DND-41 (cell line): ENCODE results near the gene GRK2.

Source experiments
- ATAC-seq: fragments of 200-7000 bp; cut with Tn5 transposase; 3 replicates; pipeline ENCODE4 v1.9.1; 2021; ENCODE audit warnings: low read depth; ENCODE audit not compliant: insufficient read depth
- DNase-seq: peaks from one replicate; pipeline ENCODE4 v3.0.0-alpha.2; 2020
- H2AFZ ChIP-seq: 2 replicates; pipeline ENCODE4 v1.6.0; 2012; ENCODE audit warnings: low read depth, low read length
- H3K27ac ChIP-seq: 2 replicates; pipeline ENCODE4 v1.5.1; 2012; ENCODE audit warnings: low read length, inconsistent platforms
- H3K27me3 ChIP-seq: fragments of 200-600 bp; sonication (generic); 2 replicates; pipeline ENCODE4 v1.6.0; 2012; ENCODE audit warnings: low read length, mild to moderate bottlenecking, inconsistent platforms; ENCODE audit not compliant: insufficient read depth, poor library complexity
- H3K36me3 ChIP-seq: 2 replicates; pipeline ENCODE4 v1.5.1; 2012; ENCODE audit warnings: low read length, inconsistent platforms; ENCODE audit not compliant: insufficient read depth
- H3K4me1 ChIP-seq: 2 replicates; pipeline ENCODE4 v1.5.1; 2012; ENCODE audit warnings: mild to moderate bottlenecking, low read length; ENCODE audit not compliant: insufficient read depth
- H3K4me2 ChIP-seq: 2 replicates; pipeline ENCODE4 v1.6.0; 2012; ENCODE audit warnings: mild to moderate bottlenecking, moderate library complexity, low read length, inconsistent platforms; ENCODE audit not compliant: insufficient read depth
- H3K4me3 ChIP-seq, 2 experiments: fragments of 200-600 bp in 1 of 2; shearing (Covaris generic) in 1 of 2; 2 replicates each; pipeline ENCODE4 v1.5.1; 2012 to 2016; ENCODE audit warnings: inconsistent platforms in 2 of 2, low read length in 2 of 2, mild to moderate bottlenecking in 2 of 2, low read depth in 1 of 2, moderate library complexity in 1 of 2
- H3K79me2 ChIP-seq: 2 replicates; pipeline ENCODE4 v1.6.0; 2012; ENCODE audit warnings: low read length, inconsistent platforms; ENCODE audit not compliant: insufficient read depth
- H3K9ac ChIP-seq: 2 replicates; pipeline ENCODE4 v1.6.0; 2012; ENCODE audit warnings: low read depth, mild to moderate bottlenecking, inconsistent platforms, low read length, moderate library complexity
- H3K9me3 ChIP-seq: 2 replicates; pipeline ENCODE4 v1.5.1; 2012; ENCODE audit warnings: low read length, moderate library complexity, mild to moderate bottlenecking, inconsistent platforms; ENCODE audit not compliant: insufficient read depth, severe bottlenecking
- H4K20me1 ChIP-seq: 2 replicates; pipeline ENCODE4 v1.6.0; 2012; ENCODE audit warnings: low read length; ENCODE audit not compliant: insufficient read depth
- EZH2 ChIP-seq: IDR thresholded peaks from 3 replicates; pipeline ENCODE4 v1.6.1; 2012; ENCODE audit warnings: borderline replicate concordance, low read depth, mild to moderate bottlenecking, moderate library complexity, low read length, inconsistent platforms; ENCODE audit not compliant: severe bottlenecking
- TF ChIP-seq, protein P1 (sequence below): IDR thresholded peaks from 2 replicates; pipeline ENCODE4 v1.5.1; 2012; ENCODE audit warnings: borderline replicate concordance, low read length, moderate library complexity, mild to moderate bottlenecking; ENCODE audit not compliant: poor library complexity, severe bottlenecking; ENCODE audit errors: extremely low read depth

The GRK2 gene

DNA sequence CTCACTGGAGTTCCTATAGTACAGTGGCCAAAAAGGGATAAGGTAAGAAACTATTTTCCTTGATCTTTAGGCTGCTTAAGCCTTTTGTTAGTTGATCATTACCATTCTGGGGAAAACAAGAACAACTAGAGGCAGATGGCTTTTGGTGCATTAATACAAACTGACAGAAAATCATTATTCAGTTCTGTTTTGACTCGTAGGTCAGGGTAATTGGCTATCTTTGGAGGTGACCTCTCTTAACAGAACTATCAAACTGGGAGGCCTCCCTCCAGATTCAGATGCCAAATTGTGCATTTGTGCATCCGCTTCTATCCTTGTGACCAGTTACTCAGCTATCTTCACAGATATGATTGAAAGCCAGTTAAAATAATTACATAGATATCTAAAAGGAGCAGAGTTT, 23.2 kb upstream of the GRK2 start:
- H4K20me1 ChIP-seq, result peaks cover 49% of the 10 kb centered on the region
- H3K27me3 ChIP-seq, result no peaks in the 10 kb centered on the region
- H2AFZ ChIP-seq, result no peak overlapping the region
- ATAC-seq, result no peak
- H3K9me3 ChIP-seq, result no peaks in the 10 kb centered on the region
- DNase-seq, result no peak
- peaks cover 65% of the 10 kb centered on the region for H3K79me2 ChIP-seq
- no peak overlapping the region for H3K4me3 ChIP-seq
- no peak overlapping the region for H3K27ac ChIP-seq
- H3K36me3 ChIP-seq, result peaks cover 67% of the 10 kb centered on the region
- H3K9ac ChIP-seq, result no peak overlapping the region
- peaks cover 45% of the 10 kb centered on the region for H3K4me1 ChIP-seq
- TF ChIP-seq EZH2, result no peak
- TF ChIP-seq, protein P1, sequence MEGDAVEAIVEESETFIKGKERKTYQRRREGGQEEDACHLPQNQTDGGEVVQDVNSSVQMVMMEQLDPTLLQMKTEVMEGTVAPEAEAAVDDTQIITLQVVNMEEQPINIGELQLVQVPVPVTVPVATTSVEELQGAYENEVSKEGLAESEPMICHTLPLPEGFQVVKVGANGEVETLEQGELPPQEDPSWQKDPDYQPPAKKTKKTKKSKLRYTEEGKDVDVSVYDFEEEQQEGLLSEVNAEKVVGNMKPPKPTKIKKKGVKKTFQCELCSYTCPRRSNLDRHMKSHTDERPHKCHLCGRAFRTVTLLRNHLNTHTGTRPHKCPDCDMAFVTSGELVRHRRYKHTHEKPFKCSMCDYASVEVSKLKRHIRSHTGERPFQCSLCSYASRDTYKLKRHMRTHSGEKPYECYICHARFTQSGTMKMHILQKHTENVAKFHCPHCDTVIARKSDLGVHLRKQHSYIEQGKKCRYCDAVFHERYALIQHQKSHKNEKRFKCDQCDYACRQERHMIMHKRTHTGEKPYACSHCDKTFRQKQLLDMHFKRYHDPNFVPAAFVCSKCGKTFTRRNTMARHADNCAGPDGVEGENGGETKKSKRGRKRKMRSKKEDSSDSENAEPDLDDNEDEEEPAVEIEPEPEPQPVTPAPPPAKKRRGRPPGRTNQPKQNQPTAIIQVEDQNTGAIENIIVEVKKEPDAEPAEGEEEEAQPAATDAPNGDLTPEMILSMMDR, result no peak
- H3K4me2 ChIP-seq, result no peak overlapping the region

GRCh38 chr11:67245046-67245445, 21.2 kb upstream of the GRK2 start:
- Histone ChIP-seq H4K20me1 (peaks cover 44% of the 10 kb centered on the region), H3K4me2 (no peak overlapping the region), H3K9me3 (no peaks in the 10 kb centered on the region), H3K27me3 (no peaks in the 10 kb centered on the region), H3K9ac (no peak overlapping the region), H3K27ac (no peak overlapping the region), H3K79me2 (peaks cover 55% of the 10 kb centered on the region), H3K36me3 (peaks cover 86% of the 10 kb centered on the region), H3K4me1 (peaks cover 29% of the 10 kb centered on the region), H2AFZ (no peak overlapping the region), H3K4me3 (no peak overlapping the region)
- ATAC-seq (no peak), DNase-seq (no peak)
- TF ChIP-seq, protein P1, result no peak
- no peak for TF ChIP-seq EZH2

- H3K4me2 ChIP-seq, result no peak overlapping the region
- H3K4me3 ChIP-seq, result no peak overlapping the region
- no peak overlapping the region for H3K27ac ChIP-seq
- peaks cover 24% of the 10 kb centered on the region for H4K20me1 ChIP-seq
- peaks cover 98% of the 10 kb centered on the region for H3K36me3 ChIP-seq
- ATAC-seq (no peak), DNase-seq (no peak)
- H3K9ac ChIP-seq, result no peak overlapping the region
- no peaks in the 10 kb centered on the region for H3K9me3 ChIP-seq
- peaks cover 1% of the 10 kb centered on the region; the same call in 1 of the 2 replicates for H3K4me1 ChIP-seq
- H2AFZ ChIP-seq, result no peak overlapping the region
- peaks cover 25% of the 10 kb centered on the region for H3K79me2 ChIP-seq
- TF ChIP-seq, protein P1, result no peak
- TF ChIP-seq EZH2, result no peak
- no peaks in the 10 kb centered on the region for H3K27me3 ChIP-seq
These were observed 18.2 kb upstream of the GRK2 start for GRCh38 chr11:67247946-67248550.
